ENCODE data around the gene TSPAN14. TPM values are rescaled to one million over a fixed set of nuclear protein-coding genes. Genes with fewer than 3 reads are reported as not detected.

TSPAN14 gene
- total RNA-seq, 1 experiment from 2014 or later, result 46.8 TPM

DNA sequence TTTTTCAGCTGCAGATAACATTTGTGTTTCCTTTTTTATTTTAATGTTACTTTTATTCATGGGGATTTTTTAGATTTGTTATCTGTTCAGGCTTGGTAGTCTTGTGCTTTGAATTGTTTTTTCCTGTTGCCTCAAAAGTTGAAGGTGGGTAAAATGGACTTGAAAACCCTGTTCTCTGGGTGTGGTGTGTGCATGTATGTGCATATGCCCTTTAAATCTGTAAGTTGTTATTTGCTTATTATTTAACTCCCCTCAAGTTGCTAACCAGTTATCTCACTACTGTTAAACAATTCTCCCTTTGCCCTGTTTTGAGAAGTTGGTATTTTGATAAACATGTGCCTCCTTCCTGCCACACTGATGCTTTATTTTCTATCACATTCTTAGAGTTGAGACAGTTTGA, 30.6 kb downstream of the TSPAN14 start:
- Mint-ChIP-seq H3K9me3 (0 out of 5 replicates have a peak, but pooled peaks cover 0 to 2% of the 10 kb centered on the region in 2 experiments), H3K4me3 (no peak overlapping the region), H3K4me1 (peaks cover 46 to 63% of the 10 kb centered on the region in 2 experiments), H3K36me3 (ENCODE audit: insufficient read depth in 1 of 3, low read depth in 3 of 3) (peaks cover 5 to 8% (median 6%) of the 10 kb centered on the region in 3 experiments), H3K27me3 (ENCODE audit: low read depth) (no peaks in the 10 kb centered on the region), H3K27ac (no peak overlapping the region)
- Histone ChIP-seq H4K8ac (replicated peaks; ENCODE audit: insufficient read length, low read depth, low read length) (no peak overlapping the region), H3K79me2 (ENCODE audit: insufficient read depth, low read length) (peaks cover 14% of the 10 kb centered on the region; the same call in 1 of the 2 replicates), H2BK20ac (ENCODE audit: low read depth, low read length, poor library complexity, severe bottlenecking) (no peak overlapping the region), H3K9ac (ENCODE audit: extremely low read depth, insufficient read length, low read length) (no peak overlapping the region), H2BK5ac (ENCODE audit: insufficient read length, low read length) (no peak overlapping the region), H3K9me3 (ENCODE audit: control insufficient read depth, low read depth, low read length) (no peaks in the 10 kb centered on the region), H3K18ac (ENCODE audit: insufficient read length, low read depth, low read length) (no peak overlapping the region), H3T11ph (ENCODE audit: low read length) (no peak overlapping the region), H3K56ac (ENCODE audit: insufficient read length, low read depth, low read length) (no peak overlapping the region), H3K4me1 (ENCODE audit: insufficient read depth, low read length) (peaks cover 9% of the 10 kb centered on the region; the same call in 1 of the 2 replicates), H3K4ac (ENCODE audit: low read depth, low read length) (no peak overlapping the region), H4K91ac (ENCODE audit: insufficient read length, low read depth, low read length) (no peak overlapping the region), H2AK5ac (ENCODE audit: insufficient read length, low read length) (no peak overlapping the region), H2BK15ac (ENCODE audit: low read depth, low read length) (no peak overlapping the region), H3K4me2 (ENCODE audit: insufficient read depth, insufficient read length, low read length) (no peak overlapping the region), H4K20me1 (ENCODE audit: control insufficient read depth, insufficient read depth, insufficient read length) (no peaks in the 10 kb centered on the region), H3K79me1 (ENCODE audit: insufficient read depth, low read depth, low read length, poor library complexity, severe bottlenecking) (peaks cover 2% of the 10 kb centered on the region), H4K5ac (ENCODE audit: insufficient read length, low read depth, low read length) (no peak overlapping the region), H3K23me2 (ENCODE audit: insufficient read length, low read depth, low read length, poor library complexity, severe bottlenecking) (no peaks in the 10 kb centered on the region), H3K27me3 (ENCODE audit: insufficient read depth, low read length) (no peaks in the 10 kb centered on the region), H2BK120ac (ENCODE audit: low read depth, low read length, poor library complexity, severe bottlenecking) (no peak overlapping the region), H2AFZ (ENCODE audit: low read length) (no peak overlapping the region), H3K23ac (ENCODE audit: insufficient read length, low read depth, low read length) (no peak overlapping the region), H3K27ac (ENCODE audit: insufficient read length, low read depth, low read length) (no peak overlapping the region), H3K14ac (ENCODE audit: insufficient read depth, low read length) (no peak overlapping the region), H2BK12ac (ENCODE audit: insufficient read length, low read depth, low read length) (no peak overlapping the region)
- DNase-seq, result no peak
- TF ChIP-seq, protein P1, sequence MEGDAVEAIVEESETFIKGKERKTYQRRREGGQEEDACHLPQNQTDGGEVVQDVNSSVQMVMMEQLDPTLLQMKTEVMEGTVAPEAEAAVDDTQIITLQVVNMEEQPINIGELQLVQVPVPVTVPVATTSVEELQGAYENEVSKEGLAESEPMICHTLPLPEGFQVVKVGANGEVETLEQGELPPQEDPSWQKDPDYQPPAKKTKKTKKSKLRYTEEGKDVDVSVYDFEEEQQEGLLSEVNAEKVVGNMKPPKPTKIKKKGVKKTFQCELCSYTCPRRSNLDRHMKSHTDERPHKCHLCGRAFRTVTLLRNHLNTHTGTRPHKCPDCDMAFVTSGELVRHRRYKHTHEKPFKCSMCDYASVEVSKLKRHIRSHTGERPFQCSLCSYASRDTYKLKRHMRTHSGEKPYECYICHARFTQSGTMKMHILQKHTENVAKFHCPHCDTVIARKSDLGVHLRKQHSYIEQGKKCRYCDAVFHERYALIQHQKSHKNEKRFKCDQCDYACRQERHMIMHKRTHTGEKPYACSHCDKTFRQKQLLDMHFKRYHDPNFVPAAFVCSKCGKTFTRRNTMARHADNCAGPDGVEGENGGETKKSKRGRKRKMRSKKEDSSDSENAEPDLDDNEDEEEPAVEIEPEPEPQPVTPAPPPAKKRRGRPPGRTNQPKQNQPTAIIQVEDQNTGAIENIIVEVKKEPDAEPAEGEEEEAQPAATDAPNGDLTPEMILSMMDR (conservative IDR thresholded peaks at IDR 0.05), result no peak
